Activated CD8-positive, alpha-beta memory T cell treated with anti-CD3 and anti-CD28 coated beads for 24 hours (primary cell): ENCODE results near the gene TBC1D20.
"Not testable (repeated sequence)": the region's sequence is repeated elsewhere in the genome, so short reads cannot be mapped to it uniquely, and the experiment has no call there.

Source experiments
- DNase-seq: peaks from one replicate; pipeline ENCODE4 v3.0.0-alpha.2; 2020

The TBC1D20 gene

DNA sequence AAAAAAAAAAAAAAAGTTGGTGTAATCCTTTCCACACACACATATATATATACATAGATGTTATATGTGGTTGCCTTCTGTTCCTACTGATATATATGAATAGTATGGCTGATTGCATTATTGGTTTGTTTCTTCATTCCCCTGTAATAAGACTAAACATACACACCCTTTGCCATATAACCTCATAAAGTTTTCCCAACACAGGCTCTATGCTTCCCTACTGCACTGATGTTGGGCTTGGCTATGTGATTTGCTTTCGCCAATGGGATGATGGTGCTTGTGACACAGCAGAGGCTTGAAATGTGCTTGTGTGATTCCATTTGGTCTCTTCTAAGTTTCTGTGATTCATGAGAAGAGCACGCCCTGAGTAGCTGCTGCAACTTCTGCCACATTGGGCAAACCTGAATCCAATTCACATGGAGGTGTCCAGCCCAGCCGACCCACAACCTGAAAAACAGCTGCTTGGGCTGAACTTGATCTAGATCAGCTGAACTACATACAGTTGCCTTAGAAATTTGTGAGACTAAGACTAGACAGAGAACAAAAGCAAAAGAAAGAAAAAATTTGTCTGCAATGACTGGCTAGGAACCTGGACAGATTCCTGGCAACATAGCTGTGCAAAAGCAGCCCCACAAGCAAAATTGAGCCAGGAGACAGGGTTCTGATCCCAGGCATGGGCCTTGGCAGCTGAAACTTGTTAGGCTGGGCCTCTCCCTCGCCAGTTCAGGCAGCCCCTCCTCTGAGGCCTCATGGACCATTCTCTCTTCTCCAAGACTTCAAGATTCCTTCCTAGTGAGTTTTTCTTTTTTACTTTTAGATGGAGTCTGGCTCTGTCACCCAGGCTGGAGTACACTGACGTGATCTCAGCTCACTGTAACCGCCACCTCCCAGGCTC, 13.4 kb upstream of the TBC1D20 start:
- no peak for DNase-seq

DNA sequence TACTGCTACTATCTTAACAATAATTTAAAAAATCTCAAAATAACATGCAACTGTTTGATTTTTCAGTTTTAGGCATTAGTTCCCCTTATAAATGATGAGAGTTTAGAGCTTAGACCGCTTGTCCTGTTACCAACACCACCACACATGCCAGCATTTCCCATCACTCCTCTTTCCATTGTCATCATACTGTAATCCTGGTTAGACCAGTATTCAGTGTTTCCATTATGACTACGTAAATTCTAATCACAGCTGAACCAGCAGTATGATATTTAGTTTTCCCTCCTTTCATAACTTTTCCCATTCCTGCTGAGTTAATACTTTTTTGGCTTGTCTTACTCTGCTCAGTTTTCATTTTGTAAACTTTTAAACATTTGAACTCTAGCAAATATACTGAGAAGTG, 12.2 kb upstream of the TBC1D20 start:
- no peak for DNase-seq

DNA sequence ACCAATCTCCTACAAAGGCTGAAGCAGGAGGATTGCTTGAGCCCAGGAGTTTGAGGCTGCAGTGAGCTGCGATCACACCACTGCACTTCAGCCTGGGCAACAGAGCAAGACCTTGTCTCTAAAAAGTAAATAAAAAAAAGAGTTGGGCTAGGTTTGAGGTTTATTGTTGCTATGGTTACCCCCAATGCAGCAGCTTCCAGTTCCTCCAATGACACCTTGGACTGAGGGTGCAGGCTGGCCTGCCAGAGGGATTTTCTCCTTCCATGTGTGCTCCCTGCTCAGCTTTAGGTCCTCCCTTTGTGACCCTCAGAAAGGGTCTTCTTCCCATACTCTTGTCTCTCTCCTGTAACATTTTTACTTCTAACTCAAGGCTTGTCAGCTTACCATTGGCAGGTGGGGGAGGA, 10.6 kb upstream of the TBC1D20 start:
- no peak for DNase-seq

GRCh38 chr20:472137-472846, 10.0 kb upstream of the TBC1D20 start:
- no peak for DNase-seq

- DNase-seq: no peak
Observed at GRCh38 chr20:469746-470490, 7.6 kb upstream of the TBC1D20 start.

GRCh38 chr20:467755-468154, 5.4 kb upstream of the TBC1D20 start:
- no peak for DNase-seq

DNA sequence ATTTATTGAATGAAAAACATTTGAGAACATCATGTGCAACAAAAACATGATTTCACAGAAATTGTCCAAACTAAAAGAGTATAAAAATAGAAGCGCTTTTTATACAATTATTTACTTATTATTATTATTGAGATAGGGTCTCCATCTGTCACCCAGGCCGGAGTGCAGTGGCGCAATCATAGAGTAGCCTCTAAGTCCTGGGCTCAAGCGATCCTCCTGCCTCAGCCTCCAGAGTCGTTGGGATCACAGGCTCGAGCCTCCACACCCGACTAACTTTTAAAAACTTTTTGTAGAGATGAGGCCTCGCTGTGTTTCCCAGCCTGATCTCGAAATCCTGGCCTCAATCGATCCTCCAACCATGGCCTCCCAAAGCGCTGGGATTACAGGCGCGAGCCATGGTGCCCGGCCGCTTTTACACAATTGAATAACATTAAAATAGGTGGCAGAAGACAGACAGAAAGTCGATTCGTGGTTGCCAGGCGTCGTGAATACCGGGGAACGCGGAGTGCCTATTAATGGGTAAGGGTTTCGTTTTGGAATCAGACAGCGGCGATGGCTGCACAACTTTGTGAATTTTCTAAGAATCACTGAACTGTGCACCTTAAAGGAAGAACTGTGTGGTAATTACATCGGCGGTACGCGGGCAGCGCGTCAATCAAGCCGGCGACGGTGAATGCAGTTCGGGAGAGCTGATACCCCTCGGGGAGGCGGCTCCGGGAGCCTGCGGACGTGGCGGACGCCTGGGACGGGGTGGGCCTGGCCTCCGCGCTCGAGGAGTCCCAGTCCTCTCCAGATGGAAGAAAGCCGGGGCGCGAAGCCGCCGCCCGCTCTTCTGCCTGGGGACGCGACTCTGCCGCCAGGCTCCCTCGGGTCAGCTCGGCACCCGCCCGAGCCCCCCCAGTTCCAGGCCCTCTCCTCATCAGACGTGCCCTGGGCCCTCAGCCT, 807 bp downstream of the TBC1D20 start:
- DNase-seq: no peak

DNA sequence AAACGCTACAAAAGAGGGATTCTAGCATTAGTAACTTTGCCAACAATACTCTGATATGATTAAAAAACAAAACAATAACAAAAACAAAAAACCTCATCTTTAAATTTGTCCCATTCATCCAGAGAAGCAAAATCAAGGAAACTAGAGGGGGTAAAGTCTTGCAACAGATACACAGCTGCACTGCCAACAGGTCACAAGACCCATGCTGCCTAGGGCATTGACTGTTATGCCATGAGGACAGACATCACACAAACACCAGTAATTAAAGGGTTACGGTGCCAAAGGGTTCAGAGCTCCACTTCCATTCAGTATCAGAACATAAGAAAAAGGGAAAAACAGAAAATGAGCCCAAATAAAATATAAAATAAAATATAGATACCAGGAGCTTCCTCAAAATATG, 1.6 kb downstream of the TBC1D20 start:
- no peak for DNase-seq

GRCh38 chr20:460180-460579, 2.2 kb downstream of the TBC1D20 start:
- no peak for DNase-seq

- DNase-seq: no peak
Observed at GRCh38 chr20:458776-459175, 3.6 kb downstream of the TBC1D20 start.

GRCh38 chr20:454951-455350, 7.4 kb downstream of the TBC1D20 start:
- no peak for DNase-seq

DNA sequence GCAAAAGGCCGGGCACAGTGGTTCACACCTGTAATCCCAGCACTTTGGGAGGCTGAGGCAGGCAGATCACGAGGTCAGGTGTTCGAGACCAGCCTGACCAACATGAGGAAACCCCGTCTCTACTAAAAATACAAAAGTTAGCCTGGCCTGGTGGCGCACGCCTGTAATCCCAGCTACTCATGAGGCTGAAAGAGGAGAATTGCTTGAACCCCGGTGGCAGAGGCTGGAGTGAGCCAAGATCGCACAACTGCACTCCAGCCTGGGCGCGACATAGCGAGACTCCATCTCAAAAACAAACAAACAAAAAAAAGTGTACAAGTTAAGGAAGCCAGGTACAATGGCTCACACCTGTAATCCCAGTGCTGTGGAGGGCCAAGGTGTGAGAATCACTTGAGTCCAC, 10.3 kb downstream of the TBC1D20 start:
- not testable (repeated sequence) for DNase-seq

- DNase-seq: no peak
Observed at GRCh38 chr20:445514-446336, 16.6 kb downstream of the TBC1D20 start.

DNA sequence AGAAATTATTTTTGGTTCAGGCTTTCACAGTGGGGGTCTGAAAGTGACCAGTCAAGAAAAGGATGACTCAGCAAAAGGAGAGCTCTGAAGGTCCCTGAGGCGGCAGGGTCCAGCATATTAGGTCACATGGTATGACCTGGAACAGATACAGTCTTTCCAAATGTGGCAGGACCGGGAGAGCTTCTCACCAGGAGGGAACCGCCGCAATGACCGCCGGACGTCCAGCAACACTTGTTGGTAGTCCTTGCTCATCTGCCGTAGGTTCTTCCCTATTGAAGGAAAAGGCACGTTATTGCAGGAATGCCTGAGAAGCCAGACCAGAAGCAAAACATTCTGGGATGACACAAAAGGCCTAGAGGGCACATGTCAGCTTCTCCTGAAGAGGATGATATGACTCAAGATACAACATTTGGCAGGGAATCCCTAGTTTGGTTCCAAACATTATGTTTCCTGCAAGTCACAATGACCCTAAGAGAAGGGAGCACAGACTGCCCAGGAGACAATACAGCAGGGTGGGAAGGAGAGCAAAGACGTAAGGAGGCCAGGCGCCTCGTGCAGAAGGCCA, 17.4 kb downstream of the TBC1D20 start:
- DNase-seq: no peak

DNA sequence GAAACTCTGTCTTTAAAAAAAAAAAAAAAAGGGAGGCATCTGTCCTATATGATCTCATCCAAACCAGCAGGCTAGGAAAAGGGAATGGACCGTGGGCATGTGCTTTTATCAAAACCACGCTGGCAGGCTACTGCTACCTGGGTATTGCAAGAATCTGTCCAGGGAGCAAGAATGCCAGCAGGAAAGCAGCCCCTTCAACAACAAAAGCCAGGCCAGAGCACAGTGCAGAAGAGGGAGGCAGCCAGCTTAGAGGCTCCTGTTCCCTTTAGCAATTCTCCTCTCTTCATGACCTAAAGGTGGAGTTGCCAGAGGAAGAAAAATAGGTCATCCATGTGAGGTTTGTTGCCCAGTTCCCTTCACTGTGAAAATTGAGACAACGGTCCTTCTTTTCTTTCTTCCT, 18.2 kb downstream of the TBC1D20 start:
- DNase-seq: no peak

GRCh38 chr20:443223-443775, 19.0 kb downstream of the TBC1D20 start:
- DNase-seq: no peak

DNA sequence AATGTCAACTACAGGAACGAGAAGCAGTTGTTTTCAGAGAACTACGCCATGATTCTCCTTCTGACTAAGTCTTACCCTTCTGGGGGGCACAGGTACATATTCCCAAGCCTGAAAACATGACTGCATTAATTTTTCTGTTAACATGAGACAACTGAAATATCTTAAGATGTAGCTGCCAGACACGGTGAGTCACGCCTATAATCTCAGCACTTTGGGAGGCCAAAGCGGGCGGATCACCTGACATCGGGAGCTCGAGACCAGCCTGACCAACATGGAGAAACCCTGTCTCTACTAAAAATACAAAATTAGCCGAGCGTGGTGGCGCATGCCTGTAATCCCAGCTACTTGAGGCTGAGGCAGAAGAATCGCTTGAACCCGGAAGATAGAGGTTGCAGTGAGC, 21.7 kb downstream of the TBC1D20 start:
- no peak for DNase-seq

GRCh38 chr20:440148-440547, 22.2 kb downstream of the TBC1D20 start:
- DNase-seq: no peak

DNA sequence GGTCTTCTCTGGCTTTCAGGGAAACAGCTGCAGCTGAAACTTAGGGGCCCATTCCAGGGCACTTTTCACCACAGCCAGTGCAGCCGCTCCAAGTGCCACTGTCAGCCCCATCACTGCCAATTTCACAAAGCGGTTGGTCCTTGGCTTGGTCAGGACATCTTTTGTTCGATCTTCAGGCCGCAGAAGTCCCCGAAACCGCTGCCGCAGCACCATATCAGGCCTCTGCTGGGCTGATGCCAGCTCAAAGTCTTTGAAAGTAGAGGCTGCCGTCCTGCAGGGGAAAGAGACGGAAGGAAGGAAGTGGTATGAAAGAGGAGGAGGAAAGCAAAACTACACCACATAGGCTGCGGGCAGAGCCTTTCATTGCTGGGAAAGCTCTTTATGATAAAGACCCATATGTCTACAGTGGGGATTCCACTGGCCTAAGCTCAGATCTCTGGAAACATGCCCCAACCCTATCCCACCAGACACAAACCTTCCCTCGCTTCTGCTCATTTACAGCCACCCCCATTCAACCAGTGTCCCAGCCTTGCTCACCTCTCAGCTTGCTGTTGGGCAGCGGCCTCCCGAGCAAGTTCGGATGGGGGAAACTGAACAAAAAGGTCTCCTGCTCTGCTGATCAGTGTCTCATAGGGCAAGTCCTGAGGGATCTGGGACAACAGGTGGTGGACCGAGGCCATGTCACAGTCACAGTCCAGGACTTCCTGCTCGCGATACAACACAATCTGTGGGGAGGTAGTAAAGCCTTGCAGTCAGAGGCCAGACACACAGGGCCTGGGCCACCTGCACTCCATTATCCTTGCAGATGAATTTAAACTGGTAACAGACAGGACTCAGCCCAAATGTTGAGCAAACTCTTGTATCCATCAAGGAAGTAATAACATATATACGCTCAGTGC, 23.5 kb downstream of the TBC1D20 start:
- DNase-seq: peak; percentile 76
